A549 (cell line): ENCODE results near the gene GMIP. TPM values are rescaled to one million over a fixed set of nuclear protein-coding genes. Genes with fewer than 3 reads are reported as not detected.

Experiments used
- ATAC-seq, 2 experiments: fragments of 200-7000 bp in 1 of 2; fragments of >200 bp in 1 of 2; cut with Nextera tagmentation in 1 of 2; cut with Tn5 transposase in 1 of 2; 3 replicates each; pipeline versions ENCODE4 v1.8.0 to v1.9.1; 2018 to 2020; ENCODE audit warnings: mild to moderate bottlenecking in 1 of 2, moderate library complexity in 1 of 2
- CTCF ChIA-PET: fragments of 300-600 bp; sonication (Branson Sonifier 250); formaldehyde crosslinking; extraction: SDS; loops from one replicate; lab custom pipeline; 2021; ENCODE audit warnings: antibody characterized with exemption, inconsistent platforms; lab: Yijun Ruan, JAX
- POLR2A ChIA-PET: fragments of 350-600 bp; formaldehyde crosslinking; extraction: SDS; loops from one replicate; lab custom pipeline; 2021; ENCODE audit warnings: antibody characterized with exemption, inconsistent platforms; lab: Yijun Ruan, JAX
- DNase-seq, 2 experiments: peaks; one replicate each; pipeline versions ENCODE4 v3.0.0 to v3.0.0-alpha.2; 2011 to 2016; ENCODE audit warnings: low read depth in 1 of 2, low spot score in 1 of 2
- FAIRE-seq: peaks from 2 replicates; lab custom pipeline; 2011; peaks lifted over from hg19 to GRCh38; lab: Jason Lieb, UNC
- H3K27ac ChIP-seq, 2 experiments: fragments of >200 bp; sonication (Bioruptor Twin); formaldehyde crosslinking; 3 replicates each; pipeline ENCODE4 v1.5.1; 2016 to 2017
- H3K4me1 ChIP-seq: fragments of >200 bp; sonication (Bioruptor Twin); formaldehyde crosslinking; 3 replicates; pipeline ENCODE4 v1.6.1; 2016
- H3K4me2 ChIP-seq: fragments of >200 bp; sonication (Bioruptor Twin); formaldehyde crosslinking; 3 replicates; pipeline ENCODE4 v1.6.1; 2016
- H3K4me3 ChIP-seq: fragments of >200 bp; sonication (Bioruptor Twin); formaldehyde crosslinking; 3 replicates; pipeline ENCODE4 v1.5.1; 2016
- H3K9me3 ChIP-seq: fragments of >200 bp; sonication (Bioruptor Twin); formaldehyde crosslinking; 3 replicates; pipeline ENCODE4 v1.6.1; 2016
- BHLHE40 ChIP-seq: IDR thresholded peaks from 2 replicates; pipeline ENCODE4 v1.6.1; 2012; ENCODE audit warnings: low read depth, low read length, inconsistent platforms
- CHD4 ChIP-seq: fragments of 200-600 bp; sonication (generic); IDR thresholded peaks from 2 replicates; pipeline ENCODE4 v1.6.1; 2016; ENCODE audit warnings: antibody characterized with exemption, mild to moderate bottlenecking, borderline replicate concordance
- EP300 ChIP-seq, 2 experiments: fragments of >200 bp; sonication (Bioruptor Twin); formaldehyde crosslinking; IDR thresholded peaks; 2 replicates in 1 of 2; 3 replicates in 1 of 2; pipeline ENCODE4 v1.6.1; 2016 to 2017
- FOSL2 ChIP-seq, 2 experiments: fragments of 450-650 bp in 1 of 2; fragments of >200 bp in 1 of 2; sonication (Bioruptor Twin) in 1 of 2; formaldehyde crosslinking; IDR thresholded peaks; 2 replicates each; pipeline versions ENCODE4 v1.5.0 to v1.6.1; 2016 to 2020; ENCODE audit warnings: mild to moderate bottlenecking in 1 of 2, moderate library complexity in 1 of 2
- HMGXB4 ChIP-seq: fragments of 250-450 bp; sonication (Bioruptor Pico); IDR thresholded peaks from 2 replicates; pipeline ENCODE4 v1.5.0; 2021; ENCODE audit warnings: mild to moderate bottlenecking, moderate library complexity, borderline replicate concordance
- HOXB13 ChIP-seq: fragments of 250-450 bp; sonication (Bioruptor Pico); IDR thresholded peaks from 2 replicates; pipeline ENCODE4 v1.5.0; 2020; ENCODE audit warnings: low read depth, mild to moderate bottlenecking, moderate library complexity
- HOXB5 ChIP-seq: fragments of 250-450 bp; sonication (Bioruptor Pico); IDR thresholded peaks from 2 replicates; pipeline ENCODE4 v1.5.0; 2020; ENCODE audit warnings: mild to moderate bottlenecking, moderate library complexity
- KDM5A ChIP-seq: fragments of 200-600 bp; sonication (generic); IDR thresholded peaks from 2 replicates; pipeline ENCODE4 v1.6.1; 2016; ENCODE audit warnings: antibody characterized with exemption, mild to moderate bottlenecking
- MAX ChIP-seq: IDR thresholded peaks from 2 replicates; pipeline ENCODE4 v1.6.1; 2012
- NFE2L2 ChIP-seq: fragments of 150-350 bp; conservative IDR thresholded peaks from 2 replicates; pipeline ENCODE4 v1.6.1; 2014; ENCODE audit warnings: low read length
- NPAS2 ChIP-seq: fragments of 250-450 bp; sonication (Bioruptor Pico); IDR thresholded peaks from 2 replicates; pipeline ENCODE4 v1.8.0; 2022; ENCODE audit warnings: mild to moderate bottlenecking, moderate library complexity, borderline replicate concordance
- PHF8 ChIP-seq: fragments of 200-600 bp; sonication (generic); IDR thresholded peaks from 2 replicates; pipeline ENCODE4 v1.6.1; 2016; ENCODE audit warnings: low read depth, mild to moderate bottlenecking, antibody characterized with exemption, moderate library complexity, borderline replicate concordance
- REST ChIP-seq: fragments of 200-600 bp; sonication (generic); IDR thresholded peaks from 2 replicates; pipeline ENCODE4 v1.6.1; 2016; ENCODE audit warnings: antibody characterized with exemption, mild to moderate bottlenecking, moderate library complexity
- SREBF2 ChIP-seq: fragments of 450-650 bp; IDR thresholded peaks from 2 replicates; pipeline ENCODE4 v1.6.1; 2014; ENCODE audit warnings: mild to moderate bottlenecking, moderate library complexity
- TP53 ChIP-seq: fragments of 250-450 bp; sonication (Bioruptor Pico); IDR thresholded peaks from 2 replicates; pipeline ENCODE4 v1.5.0; 2021; ENCODE audit warnings: mild to moderate bottlenecking, moderate library complexity
- ZC3H11A ChIP-seq: fragments of 450-650 bp; IDR thresholded peaks from 2 replicates; pipeline ENCODE4 v1.6.1; 2014; ENCODE audit warnings: antibody characterized with exemption, mild to moderate bottlenecking
- ZNF302 ChIP-seq: fragments of 250-450 bp; sonication (Bioruptor Pico); IDR thresholded peaks from 2 replicates; pipeline ENCODE4 v1.9.0; 2021; ENCODE audit warnings: inconsistent platforms, mild to moderate bottlenecking, moderate library complexity
- ZSCAN20 ChIP-seq: fragments of 250-450 bp; sonication (Bioruptor Pico); IDR thresholded peaks from 2 replicates; pipeline ENCODE4 v1.8.0; 2022; ENCODE audit warnings: mild to moderate bottlenecking, moderate library complexity
- WGBS: methylation state at CpG from one replicate; pipeline ENCODE4 v1.1.6; 2017; ENCODE audit errors: missing lambda C conversion rate; 5-methylcytosine and 5-hydroxymethylcytosine counted together
- polyA plus RNA-seq, 4 experiments: library from polyadenylated mRNA; depleted of rRNA in 3 of 4; stranded (reverse); fragments of >200 nt; fragmentation: RNase III in 1 of 4; extraction: RNeasy Plus Mini Kit Qiagen cat#74134 plus additional on column Dnase treatment in 1 of 4; gene quantifications; 2 replicates in 3 of 4; 3 replicates in 1 of 4; pipeline ENCODE4 v1.2.3, GENCODE V29; 2011 to 2017
- TF ChIP-seq, protein P1 (sequence below): fragments of >200 bp; sonication (Bioruptor Twin); formaldehyde crosslinking; IDR thresholded peaks from 3 replicates; pipeline ENCODE4 v1.5.1; 2016

GMIP gene
- polyA plus RNA-seq, 2 of the 4 experiments (the other 2 are of a cell fraction), result 1.4 to 4.1 TPM

- CTCF ChIA-PET, result interaction anchor here (2.2 kb wide), 1 partner anchor 17 kb away, joined by 8 read pairs; the partner anchor contains the start of gene GMIP
- no peak for DNase-seq
- no peak for TF ChIP-seq SREBF2
- no peak for TF ChIP-seq FOSL2 (IDR thresholded peaks at IDR 0.05)
- TF ChIP-seq FOSL2 (CRISPR knock-in tag; IDR thresholded peaks at IDR 0.05), result no peak
- no peak for TF ChIP-seq NPAS2 (CRISPR knock-in tag)
- TF ChIP-seq BHLHE40, result no peak
- TF ChIP-seq HMGXB4 (CRISPR knock-in tag), result no peak
- TF ChIP-seq NFE2L2, result no peak
- TF ChIP-seq PHF8, result no peak
- no peak for TF ChIP-seq ZSCAN20 (CRISPR knock-in tag)
- TF ChIP-seq REST, result no peak
- TF ChIP-seq, protein P1, sequence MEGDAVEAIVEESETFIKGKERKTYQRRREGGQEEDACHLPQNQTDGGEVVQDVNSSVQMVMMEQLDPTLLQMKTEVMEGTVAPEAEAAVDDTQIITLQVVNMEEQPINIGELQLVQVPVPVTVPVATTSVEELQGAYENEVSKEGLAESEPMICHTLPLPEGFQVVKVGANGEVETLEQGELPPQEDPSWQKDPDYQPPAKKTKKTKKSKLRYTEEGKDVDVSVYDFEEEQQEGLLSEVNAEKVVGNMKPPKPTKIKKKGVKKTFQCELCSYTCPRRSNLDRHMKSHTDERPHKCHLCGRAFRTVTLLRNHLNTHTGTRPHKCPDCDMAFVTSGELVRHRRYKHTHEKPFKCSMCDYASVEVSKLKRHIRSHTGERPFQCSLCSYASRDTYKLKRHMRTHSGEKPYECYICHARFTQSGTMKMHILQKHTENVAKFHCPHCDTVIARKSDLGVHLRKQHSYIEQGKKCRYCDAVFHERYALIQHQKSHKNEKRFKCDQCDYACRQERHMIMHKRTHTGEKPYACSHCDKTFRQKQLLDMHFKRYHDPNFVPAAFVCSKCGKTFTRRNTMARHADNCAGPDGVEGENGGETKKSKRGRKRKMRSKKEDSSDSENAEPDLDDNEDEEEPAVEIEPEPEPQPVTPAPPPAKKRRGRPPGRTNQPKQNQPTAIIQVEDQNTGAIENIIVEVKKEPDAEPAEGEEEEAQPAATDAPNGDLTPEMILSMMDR, result no peak
- TF ChIP-seq ZNF302 (CRISPR knock-in tag), result no peak
- no peak for TF ChIP-seq MAX
- no peak for TF ChIP-seq KDM5A
- TF ChIP-seq HOXB5 (CRISPR knock-in tag), result no peak
- TF ChIP-seq CHD4, result no peak
- no peak for TF ChIP-seq TP53
- no peak for TF ChIP-seq HOXB13 (CRISPR knock-in tag)
- no peak for TF ChIP-seq EP300 (IDR thresholded peaks at IDR 0.05)
- no peak for TF ChIP-seq ZC3H11A
- Histone ChIP-seq H3K27ac (no peak overlapping the region), H3K4me2 (no peak overlapping the region), H3K4me3 (no peak overlapping the region), H3K9me3 (0 out of 3 replicates have a peak, but pooled peaks cover 5% of the 10 kb centered on the region), H3K4me1 (peaks cover 8% of the 10 kb centered on the region; the same call in 1 of the 3 replicates)
- POLR2A ChIA-PET, result interaction anchor here (0.5 kb wide), 1 partner anchor 38 kb away, joined by 5 read pairs; no protein-coding TSS in a partner anchor
- 89% methylated on average over 10 of the region's 10 CpGs for WGBS
- ATAC-seq, result no peak
- no peak for FAIRE-seq
Measured at GRCh38 chr19:19661141-19661674, 17.8 kb upstream of the GMIP start.
